Activated T-cell treated with anti-CD3 and anti-CD28 coated beads, Interleukin-2, amount 50 U/mL, for 4 hours (primary cell): ENCODE measurements around the gene NPBWR2. TPM values are rescaled to one million over a fixed set of nuclear protein-coding genes. Genes with fewer than 3 reads are reported as not detected.

Source experiments
- ATAC-seq, 2 donors: fragments of 200-7000 bp; cut with Tn5 transposase; one replicate each; pipeline ENCODE4 v1.10.0; 2021
- DNase-seq: peaks from one replicate; pipeline ENCODE4 v3.0.0-alpha.2; 2020
- H3K27me3 Mint-ChIP-seq: one replicate; pipeline ENCODE4 v1.8.0; 2021; ENCODE audit warnings: low read depth, mixed read lengths
- H3K36me3 Mint-ChIP-seq: one replicate; pipeline ENCODE4 v1.8.0; 2022; ENCODE audit warnings: mixed read lengths; ENCODE audit not compliant: insufficient read depth
- H3K4me1 Mint-ChIP-seq: one replicate; pipeline ENCODE4 v1.8.0; 2021; ENCODE audit warnings: low read depth, mixed read lengths
- H3K4me3 Mint-ChIP-seq: one replicate; pipeline ENCODE4 v1.8.0; 2021; ENCODE audit warnings: mild to moderate bottlenecking, moderate library complexity, mixed read lengths
- H3K9me3 Mint-ChIP-seq: one replicate; pipeline ENCODE4 v1.8.0; 2021; ENCODE audit warnings: mixed read lengths
- total RNA-seq, 3 donors: library from RNA; stranded (reverse); gene quantifications; one replicate each; pipeline ENCODE4 v1.2.1, GENCODE V29; 2021

NPBWR2 gene
- not detected for total RNA-seq

GRCh38 chr20:64106981-64107735 lies at the start of gene NPBWR2:
TSS of gene NPBWR2 (minus strand) at chr20:64107565. CDS start at chr20:64106831, 734 bp downstream.
- Mint-ChIP-seq H3K27me3 (peaks cover 15% of the 10 kb centered on the region), H3K9me3 (no peaks in the 10 kb centered on the region)

DNA sequence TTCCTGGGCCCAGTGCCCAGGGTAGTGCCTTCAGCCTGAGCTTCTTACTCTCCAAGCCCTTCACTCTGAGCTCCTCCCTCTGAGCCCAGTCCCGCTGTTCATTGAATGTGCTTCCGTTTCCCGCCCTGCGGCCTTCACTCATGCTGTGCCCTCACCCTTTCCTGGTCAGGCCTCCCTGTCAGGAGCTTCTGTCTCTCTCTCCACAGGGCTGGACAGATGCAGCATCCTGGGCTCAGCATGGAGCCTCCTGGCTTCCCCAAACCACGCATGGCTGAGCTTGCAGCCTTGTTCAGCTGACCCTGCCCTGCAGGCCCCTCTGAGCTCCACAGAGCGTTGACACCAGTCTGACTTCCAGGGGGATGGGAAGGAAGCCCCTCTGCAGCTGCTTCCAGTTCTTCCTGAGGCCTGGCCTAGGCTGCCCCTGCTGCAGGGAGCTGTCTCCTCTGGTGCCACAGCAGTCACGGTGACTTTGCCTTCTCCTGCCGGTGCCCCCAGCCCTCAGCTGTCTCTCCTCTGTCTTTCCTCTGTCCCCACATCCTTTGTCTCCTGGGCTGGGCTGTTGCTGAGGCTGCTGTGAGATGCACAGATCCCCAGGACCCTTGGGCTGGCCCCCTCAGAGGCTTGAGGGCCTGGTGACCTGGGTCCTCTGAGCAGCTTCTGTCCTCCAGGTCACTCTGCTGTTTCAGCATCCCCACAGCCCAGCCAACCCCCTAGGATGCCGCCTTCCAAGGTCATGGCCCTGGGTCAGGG lies 48.9 kb upstream of the NPBWR2 start:
- H3K4me1 Mint-ChIP-seq, result no peaks in the 10 kb centered on the region
- DNase-seq, result no peak
- H3K36me3 Mint-ChIP-seq, result no peaks in the 10 kb centered on the region
- no peak overlapping the region for H3K4me3 Mint-ChIP-seq
- H3K27me3 Mint-ChIP-seq, result peaks cover 22% of the 10 kb centered on the region
- no peak for ATAC-seq
- H3K9me3 Mint-ChIP-seq, result no peaks in the 10 kb centered on the region

More at GRCh38 chr20:64106981-64107735, at the start of gene NPBWR2:
- ATAC-seq (peak; percentile 54 to 69), DNase-seq (peak; percentile 16)
- Mint-ChIP-seq H3K4me1 (peaks cover 10% of the 10 kb centered on the region), H3K36me3 (no peaks in the 10 kb centered on the region), H3K4me3 (no peak within 1 kb of the TSS)

DNA sequence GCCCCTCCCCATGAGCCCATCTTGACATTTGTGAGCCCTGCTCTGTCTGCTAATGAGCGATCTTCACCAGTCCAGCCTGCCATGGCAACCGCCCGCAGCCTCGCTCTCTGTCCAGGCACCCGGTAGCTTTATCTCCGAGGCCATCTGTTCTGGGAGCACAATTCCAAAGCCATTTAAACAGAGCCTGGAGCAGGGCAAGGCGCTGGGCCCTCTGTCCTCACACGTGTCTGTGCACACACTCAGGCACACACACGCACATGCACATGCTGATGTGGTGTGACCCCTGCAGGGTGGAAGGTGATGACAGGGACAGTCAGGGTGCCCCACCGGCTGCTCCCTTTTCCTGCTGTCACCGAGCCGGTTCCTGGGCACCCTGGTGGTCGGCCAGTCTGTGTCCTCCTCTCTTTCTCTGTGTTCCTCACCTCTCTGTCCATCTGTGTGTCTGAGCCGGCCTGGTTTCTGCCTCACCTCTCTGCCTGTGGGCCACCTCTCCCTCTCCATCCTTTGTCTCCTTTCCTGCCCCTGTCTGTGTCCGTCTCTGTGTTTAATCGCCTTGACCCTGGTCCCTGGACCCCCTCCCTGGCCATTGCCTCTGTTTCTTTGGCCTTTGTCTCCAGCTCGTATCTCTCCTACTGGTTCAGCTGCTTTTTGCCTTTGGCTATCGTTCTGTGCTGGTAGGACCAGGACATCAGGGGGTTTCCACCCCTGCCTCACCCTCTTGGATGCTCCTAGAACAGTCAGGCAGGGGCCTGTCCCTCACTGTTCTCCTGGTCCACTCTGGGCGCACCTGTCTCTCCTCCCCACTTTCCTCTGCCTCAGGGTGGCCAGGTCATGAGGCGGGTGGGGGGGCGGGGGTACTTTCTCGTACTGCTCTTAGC lies 48.1 kb upstream of the NPBWR2 start:
- H3K4me3 Mint-ChIP-seq, result no peak overlapping the region
- no peak for ATAC-seq
- H3K36me3 Mint-ChIP-seq, result no peaks in the 10 kb centered on the region
- H3K4me1 Mint-ChIP-seq, result no peaks in the 10 kb centered on the region
- H3K9me3 Mint-ChIP-seq, result no peaks in the 10 kb centered on the region
- H3K27me3 Mint-ChIP-seq, result peaks cover 13% of the 10 kb centered on the region
- DNase-seq, result no peak

DNA sequence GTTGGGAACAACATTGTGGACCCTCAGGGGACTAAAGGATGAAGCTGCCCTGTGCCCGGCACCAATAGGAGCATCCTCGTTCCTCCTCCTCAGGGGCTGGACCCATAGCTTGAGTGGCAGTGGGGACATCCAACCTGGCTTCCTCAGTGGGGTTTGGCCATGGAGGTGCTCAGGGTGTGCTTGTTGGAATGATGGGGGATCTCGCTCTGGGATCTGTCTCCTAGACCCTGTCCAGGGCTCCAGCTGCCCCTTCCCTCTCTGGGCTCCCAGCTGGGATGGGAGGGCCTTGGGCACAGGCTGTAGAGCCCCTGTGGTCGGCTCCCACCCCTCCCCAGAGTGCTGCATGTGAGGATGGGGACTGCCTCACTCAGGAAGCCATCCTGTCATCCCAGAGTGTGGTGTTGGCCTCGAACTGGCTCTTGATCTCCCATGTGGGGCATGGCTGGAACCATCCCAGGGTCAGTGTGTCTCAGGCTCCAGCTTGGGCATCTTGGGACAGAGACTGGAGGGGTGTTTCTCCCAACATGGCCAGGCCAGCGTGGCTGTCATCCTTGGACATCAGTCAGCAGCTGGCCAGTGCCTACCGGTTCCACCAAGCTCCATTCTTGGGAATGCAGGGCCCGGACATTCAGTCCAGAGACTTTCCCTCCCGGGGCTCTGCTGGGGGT lies 47.4 kb upstream of the NPBWR2 start:
- Mint-ChIP-seq H3K4me3 (no peak overlapping the region), H3K27me3 (peaks cover 8% of the 10 kb centered on the region), H3K36me3 (no peaks in the 10 kb centered on the region)

GRCh38 chr20:64153861-64154589 lies 46.7 kb upstream of the NPBWR2 start:
- H3K4me1 Mint-ChIP-seq, result no peaks in the 10 kb centered on the region
- peaks cover 3% of the 10 kb centered on the region for H3K27me3 Mint-ChIP-seq
- ATAC-seq (no peak), DNase-seq (no peak)
- no peaks in the 10 kb centered on the region for H3K36me3 Mint-ChIP-seq
- no peaks in the 10 kb centered on the region for H3K9me3 Mint-ChIP-seq
- no peak overlapping the region for H3K4me3 Mint-ChIP-seq

More for the DNA sequence above, 47.4 kb upstream of the NPBWR2 start:
- no peaks in the 10 kb centered on the region for H3K9me3 Mint-ChIP-seq
- H3K4me1 Mint-ChIP-seq, result no peaks in the 10 kb centered on the region
- DNase-seq (no peak), ATAC-seq (no peak)

DNA sequence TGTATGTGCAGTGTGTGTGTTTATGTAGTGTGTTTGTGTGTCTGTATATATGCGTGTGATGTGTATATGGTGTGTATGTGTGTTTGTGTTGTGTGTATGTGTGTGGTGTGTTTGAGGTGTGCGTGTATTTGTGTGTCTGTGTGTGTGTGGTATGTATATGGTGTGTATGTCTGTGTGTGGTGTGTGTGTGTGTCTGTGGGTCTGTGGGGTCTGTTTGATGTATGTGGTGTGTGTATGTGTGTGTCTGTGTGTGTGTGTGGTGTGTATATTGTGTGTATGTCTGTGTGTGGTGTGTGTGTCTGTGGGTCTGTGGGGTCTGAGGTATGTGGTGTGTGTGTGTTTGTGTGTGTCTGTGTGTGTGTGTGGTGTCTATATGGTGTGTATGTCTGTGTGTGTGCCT lies 46.0 kb upstream of the NPBWR2 start:
- H3K27me3 Mint-ChIP-seq, result no peaks in the 10 kb centered on the region
- H3K9me3 Mint-ChIP-seq, result no peaks in the 10 kb centered on the region
- ATAC-seq (no peak), DNase-seq (no peak)
- H3K4me3 Mint-ChIP-seq, result no peak overlapping the region
- H3K4me1 Mint-ChIP-seq, result no peaks in the 10 kb centered on the region
- no peaks in the 10 kb centered on the region for H3K36me3 Mint-ChIP-seq

- no peak for ATAC-seq
- Mint-ChIP-seq H3K9me3 (no peaks in the 10 kb centered on the region), H3K4me1 (no peaks in the 10 kb centered on the region), H3K4me3 (no peak overlapping the region), H3K27me3 (no peaks in the 10 kb centered on the region), H3K36me3 (no peaks in the 10 kb centered on the region)
- DNase-seq, result no peak
Observed at GRCh38 chr20:64152906-64153305, 45.5 kb upstream of the NPBWR2 start.

GRCh38 chr20:64151633-64152530 lies 44.5 kb upstream of the NPBWR2 start:
- DNase-seq (no peak), ATAC-seq (no peak)
- Mint-ChIP-seq H3K27me3 (no peaks in the 10 kb centered on the region), H3K4me3 (no peak overlapping the region), H3K9me3 (no peaks in the 10 kb centered on the region), H3K4me1 (no peaks in the 10 kb centered on the region), H3K36me3 (no peaks in the 10 kb centered on the region)

DNA sequence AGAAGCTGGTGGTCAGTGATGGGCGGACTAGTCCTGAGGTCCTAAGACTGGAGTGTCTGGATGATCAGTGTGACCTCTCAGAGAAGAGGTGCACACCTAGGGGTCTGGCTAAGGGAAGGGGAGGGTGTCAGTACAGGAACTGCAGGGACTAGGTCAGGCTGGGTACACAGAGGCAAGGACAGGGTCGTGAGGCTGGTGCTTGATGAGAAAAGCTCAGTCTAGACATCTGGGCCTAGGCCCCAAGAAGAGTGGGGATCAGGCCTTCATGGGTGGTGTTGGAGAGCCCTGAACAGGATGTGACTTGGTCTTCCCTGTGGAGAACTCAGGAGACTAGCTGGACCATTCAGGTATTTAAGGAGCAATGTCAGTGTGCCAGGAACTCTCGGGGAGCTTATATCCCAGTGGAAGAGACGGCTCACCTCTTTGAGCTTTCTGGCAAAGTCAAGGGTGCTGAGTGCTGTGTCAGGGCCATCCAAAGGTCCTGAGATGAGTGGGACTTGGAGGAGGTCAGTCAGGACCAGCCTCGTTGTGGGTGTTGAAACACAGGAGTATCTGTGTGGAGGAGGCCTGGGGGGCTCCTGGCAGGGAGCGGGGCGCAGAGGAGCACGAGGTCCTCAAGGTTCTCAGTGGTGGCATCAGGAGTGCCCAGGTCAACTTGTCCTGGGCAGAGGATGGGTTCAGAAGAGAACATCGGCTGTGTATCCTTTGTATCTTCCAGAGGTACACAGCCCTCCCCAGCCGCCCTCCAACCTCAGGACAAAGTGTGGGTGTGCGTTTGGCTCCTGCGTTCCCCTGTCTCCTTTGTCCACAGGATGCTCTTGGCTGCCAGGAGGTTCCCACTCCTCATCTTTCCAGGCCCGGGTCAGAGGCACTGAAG lies 43.6 kb upstream of the NPBWR2 start:
- no peak overlapping the region for H3K4me3 Mint-ChIP-seq
- H3K9me3 Mint-ChIP-seq, result no peaks in the 10 kb centered on the region
- no peaks in the 10 kb centered on the region for H3K27me3 Mint-ChIP-seq
- ATAC-seq, result no peak
- no peaks in the 10 kb centered on the region for H3K4me1 Mint-ChIP-seq
- no peak for DNase-seq
- no peaks in the 10 kb centered on the region for H3K36me3 Mint-ChIP-seq

GRCh38 chr20:64149809-64150560 lies 42.6 kb upstream of the NPBWR2 start:
- Mint-ChIP-seq H3K4me3 (no peak overlapping the region), H3K9me3 (peaks cover 2% of the 10 kb centered on the region), H3K27me3 (no peaks in the 10 kb centered on the region), H3K36me3 (no peaks in the 10 kb centered on the region), H3K4me1 (no peaks in the 10 kb centered on the region)
- ATAC-seq, result no peak
- no peak for DNase-seq

DNA sequence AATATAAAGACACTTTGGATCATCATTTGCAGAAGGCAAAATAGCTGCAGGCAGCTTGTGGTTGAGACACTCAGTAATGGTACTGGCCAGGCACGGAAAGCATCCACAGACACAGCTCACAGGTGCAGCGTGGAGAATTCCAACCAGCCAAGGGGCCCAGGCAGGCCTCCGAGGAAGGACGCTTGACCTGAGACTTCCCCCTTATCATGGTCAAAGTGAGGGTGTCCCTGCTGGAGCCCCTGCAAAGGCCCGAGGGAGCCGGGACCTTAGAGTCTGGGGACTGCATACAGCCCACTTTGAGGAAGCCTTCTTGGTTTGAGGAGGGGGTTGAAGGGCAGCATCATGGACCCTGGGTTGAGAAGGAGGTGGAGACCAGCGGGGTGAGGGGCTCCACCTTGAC lies 41.8 kb upstream of the NPBWR2 start:
- DNase-seq (no peak), ATAC-seq (no peak)
- Mint-ChIP-seq H3K27me3 (no peaks in the 10 kb centered on the region), H3K4me1 (no peaks in the 10 kb centered on the region), H3K9me3 (peaks cover 11% of the 10 kb centered on the region), H3K4me3 (no peak overlapping the region), H3K36me3 (peaks cover 2% of the 10 kb centered on the region)
